Vagina (tissue), 2 donors: ENCODE results near the gene LAMB2. TPM values are rescaled to one million over a fixed set of nuclear protein-coding genes. Genes with fewer than 3 reads are reported as not detected.

Experiments used
- DNase-seq, 2 donors: peaks; one replicate each; pipeline ENCODE4 v3.0.0-alpha.2; 2017; ENCODE audit errors: extremely low spot score in 2 of 2
- H3K27ac ChIP-seq: fragments of 200-600 bp; sonication (generic); one replicate; pipeline ENCODE4 v1.5.1; 2019
- H3K27me3 ChIP-seq: fragments of 200-600 bp; sonication (generic); one replicate; pipeline ENCODE4 v1.5.1; 2019
- H3K36me3 ChIP-seq, 2 donors: fragments of 200-600 bp; sonication (generic); one replicate each; pipeline ENCODE4 v1.5.1; 2017 to 2019
- H3K4me1 ChIP-seq: fragments of 200-600 bp; sonication (generic); one replicate; pipeline ENCODE4 v1.5.1; 2019
- H3K4me3 ChIP-seq, 2 donors: fragments of 200-600 bp; sonication (generic); 1 replicate in 1 of 2; 2 replicates in 1 of 2; pipeline ENCODE4 v1.5.1; 2016 to 2019
- H3K9me3 ChIP-seq: fragments of 200-600 bp; sonication (generic); one replicate; pipeline ENCODE4 v1.5.1; 2019
- POLR2A ChIP-seq, 2 donors: fragments of 450-650 bp; IDR thresholded peaks; one replicate each; pipeline ENCODE4 v1.6.1; 2017; ENCODE audit warnings: antibody characterized with exemption in 2 of 2, mild to moderate bottlenecking in 2 of 2, moderate library complexity in 2 of 2
- POLR2AphosphoS5 ChIP-seq, 2 donors: sonication (generic); formaldehyde crosslinking; IDR thresholded peaks; one replicate each; pipeline ENCODE4 v1.9.0; 2017; ENCODE audit warnings: antibody characterized with exemption in 2 of 2, mild to moderate bottlenecking in 2 of 2, low read depth in 1 of 2; ENCODE audit not compliant: insufficient read depth in 1 of 2
- intact Hi-C: fragments of 100-400 bp; cut with DNase I; formaldehyde crosslinking; loops from one replicate; pipeline ENCODE4 v1.15.1; 2023
- total RNA-seq: library from RNA; depleted of rRNA; stranded (reverse); fragments of >200 nt; gene quantifications from one replicate; pipeline ENCODE4 v1.2.3, GENCODE V29; 2016
- TF ChIP-seq, protein P1 (sequence below), 3 experiments: fragments of 450-650 bp in 2 of 3; fragments of 200-600 bp in 1 of 3; sonication (generic) in 1 of 3; IDR thresholded peaks; one replicate each; pipeline ENCODE4 v1.5.1; 2017 to 2019; ENCODE audit warnings: antibody characterized with exemption in 3 of 3, mild to moderate bottlenecking in 2 of 3, moderate library complexity in 2 of 3

The LAMB2 gene
- total RNA-seq, 1 donor from 2014 or later: 526 TPM

DNA sequence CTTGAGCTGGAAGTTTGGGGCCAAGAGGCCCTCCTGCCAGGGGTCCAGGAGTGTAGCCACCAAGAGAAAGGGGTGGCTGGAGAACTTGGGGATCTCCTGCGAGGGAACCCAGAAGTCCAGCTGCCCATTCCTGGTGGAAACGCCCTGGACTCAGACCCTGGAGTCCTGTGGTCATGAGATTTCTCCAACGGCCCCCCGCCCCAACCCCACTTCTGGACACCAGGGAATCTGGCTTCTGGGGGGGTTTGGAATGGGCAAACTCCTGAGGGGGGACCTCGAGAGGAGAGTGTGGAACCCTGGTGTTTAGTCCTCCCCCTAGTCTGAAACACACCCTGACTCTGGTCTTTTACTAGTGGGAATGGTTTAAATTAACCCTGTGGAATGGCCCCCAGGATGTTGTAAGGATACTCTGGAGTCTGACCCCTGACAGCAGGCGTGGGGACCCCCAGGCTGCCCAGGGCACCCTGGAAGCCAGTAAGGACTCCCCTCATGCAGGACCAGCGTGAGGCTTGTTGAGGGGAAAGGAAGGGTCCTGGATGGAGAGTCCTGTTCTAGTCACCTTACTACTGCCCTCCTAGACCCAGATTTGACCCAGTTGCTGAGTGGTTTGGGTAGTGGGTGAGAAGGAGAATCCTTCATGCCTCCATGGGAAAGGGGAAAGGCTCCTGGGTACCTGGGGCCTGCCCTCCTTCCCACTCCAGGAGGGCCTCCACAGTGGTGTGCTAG, 39.1 kb upstream of the LAMB2 start:
- no peak for TF ChIP-seq POLR2AphosphoS5 (IDR thresholded peaks at IDR 0.05; ENCODE audit: insufficient read depth in 1 of 2, low read depth in 1 of 2)
- H3K4me3 ChIP-seq: peak overlapping the region; percentile 64 to 96
- no peak for DNase-seq
- intact Hi-C loops: loop anchor here (5.0 to 10.0 kb wide), 3 partner anchors 103 to 275 kb away; partner anchors contain the start of genes C3orf62 and USP4
- H3K27me3 ChIP-seq: no peaks in the 10 kb centered on the region
- H3K4me1 ChIP-seq: peaks cover 42% of the 10 kb centered on the region
- H3K36me3 ChIP-seq: peaks cover 0 to 8% of the 10 kb centered on the region in 2 donors
- peak overlapping the region; percentile 90 for H3K27ac ChIP-seq
- H3K9me3 ChIP-seq: no peaks in the 10 kb centered on the region

DNA sequence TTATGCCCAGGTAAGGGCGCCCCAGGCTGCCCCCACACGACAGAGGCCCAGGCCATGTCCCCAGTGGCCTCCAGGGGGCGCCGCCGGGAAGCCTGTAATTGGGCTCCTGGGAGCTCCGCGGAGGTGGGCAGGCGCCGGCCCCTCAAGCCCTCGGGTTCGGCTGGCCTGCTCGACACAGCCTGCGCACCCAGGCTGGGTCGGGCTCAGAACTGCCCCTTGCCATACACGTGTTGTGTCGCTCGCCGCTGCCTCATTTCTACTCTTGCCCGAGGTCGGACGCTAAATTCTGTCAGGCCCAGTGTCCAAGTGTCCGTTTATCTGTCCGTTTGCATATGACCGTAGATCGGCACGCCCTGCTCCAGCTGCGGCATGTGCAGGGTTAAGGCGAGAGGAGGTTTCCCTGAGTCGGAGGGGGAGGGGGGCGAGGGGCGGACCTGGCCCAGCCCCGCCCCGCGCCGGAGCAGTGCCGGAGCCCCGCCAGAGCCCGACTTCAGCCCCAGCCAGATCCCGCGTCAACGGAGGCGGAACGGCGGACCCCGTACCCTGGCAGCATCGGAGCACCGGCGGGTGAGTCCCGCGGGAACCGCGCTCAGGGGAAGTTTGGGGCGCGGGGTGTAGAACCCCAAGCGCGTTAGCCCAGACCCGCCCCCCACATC, 38.4 kb upstream of the LAMB2 start, which contains the start of gene KLHDC8B:
KLHDC8B (plus strand) TSS at position 480 of the 656 bp plus-strand sequence. CDS start 1,172 bp downstream, outside the sequence.
- H3K9me3 ChIP-seq: no peaks in the 10 kb centered on the region
- peak in 1 of 2 donors; percentile 48 for TF ChIP-seq POLR2A (IDR thresholded peaks at IDR 0.05)
- TF ChIP-seq POLR2AphosphoS5 (IDR thresholded peaks at IDR 0.05; ENCODE audit: insufficient read depth in 1 of 2, low read depth in 1 of 2): peak; percentile 48 to 80
- TF ChIP-seq, protein P1, sequence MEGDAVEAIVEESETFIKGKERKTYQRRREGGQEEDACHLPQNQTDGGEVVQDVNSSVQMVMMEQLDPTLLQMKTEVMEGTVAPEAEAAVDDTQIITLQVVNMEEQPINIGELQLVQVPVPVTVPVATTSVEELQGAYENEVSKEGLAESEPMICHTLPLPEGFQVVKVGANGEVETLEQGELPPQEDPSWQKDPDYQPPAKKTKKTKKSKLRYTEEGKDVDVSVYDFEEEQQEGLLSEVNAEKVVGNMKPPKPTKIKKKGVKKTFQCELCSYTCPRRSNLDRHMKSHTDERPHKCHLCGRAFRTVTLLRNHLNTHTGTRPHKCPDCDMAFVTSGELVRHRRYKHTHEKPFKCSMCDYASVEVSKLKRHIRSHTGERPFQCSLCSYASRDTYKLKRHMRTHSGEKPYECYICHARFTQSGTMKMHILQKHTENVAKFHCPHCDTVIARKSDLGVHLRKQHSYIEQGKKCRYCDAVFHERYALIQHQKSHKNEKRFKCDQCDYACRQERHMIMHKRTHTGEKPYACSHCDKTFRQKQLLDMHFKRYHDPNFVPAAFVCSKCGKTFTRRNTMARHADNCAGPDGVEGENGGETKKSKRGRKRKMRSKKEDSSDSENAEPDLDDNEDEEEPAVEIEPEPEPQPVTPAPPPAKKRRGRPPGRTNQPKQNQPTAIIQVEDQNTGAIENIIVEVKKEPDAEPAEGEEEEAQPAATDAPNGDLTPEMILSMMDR (IDR thresholded peaks at IDR 0.05): peak; percentile 93 to 95 (median 94)
- H3K4me1 ChIP-seq: peaks cover 49% of the 10 kb centered on the region
- peak within 1 kb of the TSS; percentile 90 for H3K27ac ChIP-seq
- DNase-seq: no peak
- H3K4me3 ChIP-seq: peak within 1 kb of the TSS; percentile 64 to 96
- intact Hi-C loops: loop anchor here (5.0 to 10.0 kb wide), 3 partner anchors 104 to 276 kb away; partner anchors contain the start of genes C3orf62 and USP4
- H3K27me3 ChIP-seq: no peaks in the 10 kb centered on the region
- H3K36me3 ChIP-seq: peaks cover 0 to 5% of the 10 kb centered on the region in 2 donors

DNA sequence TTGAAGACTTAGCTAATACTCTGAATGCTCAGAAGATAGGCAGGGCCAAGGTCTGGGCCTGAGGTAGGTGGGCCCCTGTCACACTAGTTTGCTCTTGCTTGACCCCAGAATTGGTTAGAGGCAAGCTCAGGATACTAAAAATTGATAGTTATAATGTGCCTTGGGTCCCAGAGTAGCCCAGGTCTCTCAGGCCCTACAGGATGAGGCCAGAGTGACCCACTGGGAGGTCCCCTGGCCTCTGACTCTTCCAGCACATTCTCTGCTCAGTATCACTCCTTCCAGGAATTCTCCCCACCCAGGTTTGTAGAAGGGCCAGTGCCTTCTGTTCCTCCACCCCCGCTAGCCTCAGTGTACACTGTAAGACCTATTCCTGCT, 37.9 kb upstream of the LAMB2 start:
- H3K27ac ChIP-seq: peak overlapping the region; percentile 90
- TF ChIP-seq, protein P1 (IDR thresholded peaks at IDR 0.05): no peak
- TF ChIP-seq POLR2A (IDR thresholded peaks at IDR 0.05) (no peak), POLR2AphosphoS5 (IDR thresholded peaks at IDR 0.05; ENCODE audit: insufficient read depth in 1 of 2, low read depth in 1 of 2) (no peak)
- peaks cover 0 to under 1% of the 10 kb centered on the region in 2 donors for H3K36me3 ChIP-seq
- H3K4me3 ChIP-seq: peak overlapping the region; percentile 64 to 96
- H3K4me1 ChIP-seq: peaks cover 51% of the 10 kb centered on the region
- H3K27me3 ChIP-seq: no peaks in the 10 kb centered on the region
- no peaks in the 10 kb centered on the region for H3K9me3 ChIP-seq
- DNase-seq: no peak
- intact Hi-C loops: loop anchor here (5.0 to 10.0 kb wide), 3 partner anchors 104 to 277 kb away; partner anchors contain the start of genes C3orf62 and USP4

DNA sequence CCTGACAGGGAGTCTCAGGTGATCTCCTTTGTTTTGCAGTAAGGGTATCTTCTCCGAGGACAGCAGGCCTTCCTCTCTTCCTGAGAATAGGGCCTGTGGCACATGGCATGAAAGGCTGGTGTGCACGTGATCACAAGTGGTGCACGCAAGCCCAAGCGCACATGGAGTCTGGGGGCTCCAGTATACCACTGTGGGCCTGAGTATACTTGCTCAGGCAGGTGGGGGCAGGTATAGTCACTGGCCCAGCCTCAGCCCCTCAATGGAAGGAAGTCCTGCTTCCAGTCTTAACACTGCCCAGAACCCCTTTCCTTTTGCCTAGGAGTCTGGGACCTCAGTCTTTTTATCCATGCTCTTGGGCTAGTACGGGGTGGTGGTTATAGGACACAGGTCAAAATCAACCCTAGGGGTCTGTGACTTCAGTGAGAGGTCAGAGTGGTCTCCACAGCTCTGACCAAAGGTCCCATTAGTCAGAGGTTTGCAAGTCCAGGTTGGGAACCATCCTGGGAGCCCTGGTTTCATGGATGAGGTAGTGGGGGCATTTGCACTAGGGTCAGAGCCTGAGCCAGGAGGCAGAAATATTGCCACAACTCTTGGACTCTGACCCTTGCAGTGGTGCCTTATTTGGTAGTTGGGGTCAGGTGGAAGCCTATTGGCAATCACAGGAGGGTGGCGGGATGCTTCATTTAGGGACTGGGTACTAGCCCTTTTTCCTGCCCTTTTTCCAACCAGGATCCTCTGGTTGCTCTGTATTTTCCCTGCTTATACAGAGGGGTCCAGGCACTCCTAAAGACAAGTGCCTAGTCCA, 34.1 kb upstream of the LAMB2 start:
- H3K36me3 ChIP-seq: peaks cover 0 to 12% of the 10 kb centered on the region in 2 donors
- intact Hi-C loops: no loop called here
- TF ChIP-seq POLR2AphosphoS5 (IDR thresholded peaks at IDR 0.05; ENCODE audit: insufficient read depth in 1 of 2, low read depth in 1 of 2) (no peak), POLR2A (IDR thresholded peaks at IDR 0.05) (no peak)
- TF ChIP-seq, protein P1 (IDR thresholded peaks at IDR 0.05): no peak
- peak overlapping the region; percentile 88 to 91 for H3K4me3 ChIP-seq
- H3K27ac ChIP-seq: peak overlapping the region; percentile 86
- no peaks in the 10 kb centered on the region for H3K27me3 ChIP-seq
- H3K4me1 ChIP-seq: peaks cover 34% of the 10 kb centered on the region
- no peaks in the 10 kb centered on the region for H3K9me3 ChIP-seq
- DNase-seq: no peak
